DND-41 (cell line): ENCODE data around the gene PAQR4.
"Not testable (repeated sequence)": the region's sequence is repeated elsewhere in the genome, so short reads cannot be mapped to it uniquely, and the experiment has no call there.

Experiments
- ATAC-seq: fragments of 200-7000 bp; cut with Tn5 transposase; 3 replicates; pipeline ENCODE4 v1.9.1; 2021; ENCODE audit warnings: low read depth; ENCODE audit not compliant: insufficient read depth
- DNase-seq: peaks from one replicate; pipeline ENCODE4 v3.0.0-alpha.2; 2020
- H2AFZ ChIP-seq: 2 replicates; pipeline ENCODE4 v1.6.0; 2012; ENCODE audit warnings: low read depth, low read length
- H3K27ac ChIP-seq: 2 replicates; pipeline ENCODE4 v1.5.1; 2012; ENCODE audit warnings: low read length, inconsistent platforms
- H3K27me3 ChIP-seq: fragments of 200-600 bp; sonication (generic); 2 replicates; pipeline ENCODE4 v1.6.0; 2012; ENCODE audit warnings: low read length, mild to moderate bottlenecking, inconsistent platforms; ENCODE audit not compliant: insufficient read depth, poor library complexity
- H3K36me3 ChIP-seq: 2 replicates; pipeline ENCODE4 v1.5.1; 2012; ENCODE audit warnings: low read length, inconsistent platforms; ENCODE audit not compliant: insufficient read depth
- H3K4me1 ChIP-seq: 2 replicates; pipeline ENCODE4 v1.5.1; 2012; ENCODE audit warnings: mild to moderate bottlenecking, low read length; ENCODE audit not compliant: insufficient read depth
- H3K4me2 ChIP-seq: 2 replicates; pipeline ENCODE4 v1.6.0; 2012; ENCODE audit warnings: mild to moderate bottlenecking, moderate library complexity, low read length, inconsistent platforms; ENCODE audit not compliant: insufficient read depth
- H3K4me3 ChIP-seq, 2 experiments: fragments of 200-600 bp in 1 of 2; shearing (Covaris generic) in 1 of 2; 2 replicates each; pipeline ENCODE4 v1.5.1; 2012 to 2016; ENCODE audit warnings: inconsistent platforms in 2 of 2, low read length in 2 of 2, mild to moderate bottlenecking in 2 of 2, low read depth in 1 of 2, moderate library complexity in 1 of 2
- H3K79me2 ChIP-seq: 2 replicates; pipeline ENCODE4 v1.6.0; 2012; ENCODE audit warnings: low read length, inconsistent platforms; ENCODE audit not compliant: insufficient read depth
- H3K9ac ChIP-seq: 2 replicates; pipeline ENCODE4 v1.6.0; 2012; ENCODE audit warnings: low read depth, mild to moderate bottlenecking, inconsistent platforms, low read length, moderate library complexity
- H3K9me3 ChIP-seq: 2 replicates; pipeline ENCODE4 v1.5.1; 2012; ENCODE audit warnings: low read length, moderate library complexity, mild to moderate bottlenecking, inconsistent platforms; ENCODE audit not compliant: insufficient read depth, severe bottlenecking
- H4K20me1 ChIP-seq: 2 replicates; pipeline ENCODE4 v1.6.0; 2012; ENCODE audit warnings: low read length; ENCODE audit not compliant: insufficient read depth
- CTCF ChIP-seq: IDR thresholded peaks from 2 replicates; pipeline ENCODE4 v1.5.1; 2012; ENCODE audit warnings: borderline replicate concordance, low read length, moderate library complexity, mild to moderate bottlenecking; ENCODE audit not compliant: poor library complexity, severe bottlenecking; ENCODE audit errors: extremely low read depth
- EZH2 ChIP-seq: IDR thresholded peaks from 3 replicates; pipeline ENCODE4 v1.6.1; 2012; ENCODE audit warnings: borderline replicate concordance, low read depth, mild to moderate bottlenecking, moderate library complexity, low read length, inconsistent platforms; ENCODE audit not compliant: severe bottlenecking

The PAQR4 gene

GRCh38 chr16:2927010-2927646 is 42.0 kb upstream of the PAQR4 start:
- H3K27ac ChIP-seq = no peak overlapping the region
- no peaks in the 10 kb centered on the region; the same call in 1 of the 2 replicates for H3K79me2 ChIP-seq
- H3K4me3 ChIP-seq = no peak overlapping the region; a peak in 1 of 4 replicates
- no peaks in the 10 kb centered on the region for H3K9me3 ChIP-seq
- DNase-seq (peak; percentile 88), ATAC-seq (peak; percentile 98)
- TF ChIP-seq CTCF (peak; percentile 98), EZH2 (no peak)
- H2AFZ ChIP-seq = peak overlapping the region; percentile 37; the same call in 1 of the 2 replicates
- H3K27me3 ChIP-seq = no peaks in the 10 kb centered on the region
- H3K4me2 ChIP-seq = peak overlapping the region; percentile 46
- peaks cover 33% of the 10 kb centered on the region for H3K36me3 ChIP-seq
- H3K4me1 ChIP-seq = peaks cover 10% of the 10 kb centered on the region
- H4K20me1 ChIP-seq = no peaks in the 10 kb centered on the region; the same call in 1 of the 2 replicates
- no peak overlapping the region for H3K9ac ChIP-seq

GRCh38 chr16:2928151-2928550 is 41.0 kb upstream of the PAQR4 start:
- not testable (repeated sequence) for H3K27me3 ChIP-seq, H3K9ac ChIP-seq, H2AFZ ChIP-seq, H3K27ac ChIP-seq, DNase-seq, H3K79me2 ChIP-seq, H3K4me2 ChIP-seq, H3K4me1 ChIP-seq, H3K9me3 ChIP-seq, H4K20me1 ChIP-seq, H3K4me3 ChIP-seq, ATAC-seq
- H3K36me3 ChIP-seq = peaks cover 30% of the 10 kb centered on the region

DNA sequence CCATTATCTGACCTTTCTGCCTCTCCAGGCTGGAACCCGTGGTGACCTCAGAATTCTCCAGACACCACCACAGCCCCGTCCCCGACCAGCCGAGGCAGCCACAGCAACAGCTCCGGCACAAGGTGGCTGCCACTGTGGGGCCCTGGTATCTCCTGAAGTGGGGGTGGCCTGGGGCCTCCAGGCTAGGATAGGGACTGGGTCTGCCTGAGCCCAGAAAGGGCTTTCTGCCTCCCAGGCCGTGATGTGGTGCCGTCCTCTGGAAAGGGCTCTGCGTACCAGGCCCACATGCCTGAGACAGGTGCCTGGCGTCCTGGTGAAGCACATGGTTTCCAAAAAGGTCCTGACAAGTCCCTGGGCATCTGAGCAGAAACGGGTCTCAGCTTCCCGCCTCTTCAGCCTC is 40.4 kb upstream of the PAQR4 start:
- Histone ChIP-seq H3K27ac (no peak overlapping the region), H3K4me2 (no peak overlapping the region)
- no peak for DNase-seq

GRCh38 chr16:2929693-2930092 is 39.5 kb upstream of the PAQR4 start:
- H3K27ac ChIP-seq = no peak overlapping the region
- no peak overlapping the region for H3K9ac ChIP-seq
- no peaks in the 10 kb centered on the region for H3K27me3 ChIP-seq
- H3K36me3 ChIP-seq = peaks cover 42% of the 10 kb centered on the region
- no peak for DNase-seq
- ATAC-seq = no peak
- no peak overlapping the region for H2AFZ ChIP-seq
- H4K20me1 ChIP-seq = no peaks in the 10 kb centered on the region; the same call in none of the 2 replicates
- H3K79me2 ChIP-seq = no peaks in the 10 kb centered on the region
- H3K4me3 ChIP-seq = no peak overlapping the region
- H3K9me3 ChIP-seq = no peaks in the 10 kb centered on the region
- TF ChIP-seq EZH2 = no peak
- TF ChIP-seq CTCF = no peak
- H3K4me1 ChIP-seq = peaks cover 10% of the 10 kb centered on the region
- no peak overlapping the region for H3K4me2 ChIP-seq

More for the DNA sequence above, 40.4 kb upstream of the PAQR4 start:
- peaks cover 10% of the 10 kb centered on the region for H3K4me1 ChIP-seq
- H3K9me3 ChIP-seq = no peaks in the 10 kb centered on the region
- no peak overlapping the region for H3K4me3 ChIP-seq
- TF ChIP-seq CTCF = no peak
- TF ChIP-seq EZH2 = no peak
- no peaks in the 10 kb centered on the region; the same call in none of the 2 replicates for H4K20me1 ChIP-seq
- H3K79me2 ChIP-seq = no peaks in the 10 kb centered on the region
- ATAC-seq = no peak
- peaks cover 36% of the 10 kb centered on the region for H3K36me3 ChIP-seq
- H2AFZ ChIP-seq = no peak overlapping the region
- H3K27me3 ChIP-seq = no peaks in the 10 kb centered on the region
- H3K9ac ChIP-seq = no peak overlapping the region
